Measurements from ENCODE around the gene ALG12.

DNA sequence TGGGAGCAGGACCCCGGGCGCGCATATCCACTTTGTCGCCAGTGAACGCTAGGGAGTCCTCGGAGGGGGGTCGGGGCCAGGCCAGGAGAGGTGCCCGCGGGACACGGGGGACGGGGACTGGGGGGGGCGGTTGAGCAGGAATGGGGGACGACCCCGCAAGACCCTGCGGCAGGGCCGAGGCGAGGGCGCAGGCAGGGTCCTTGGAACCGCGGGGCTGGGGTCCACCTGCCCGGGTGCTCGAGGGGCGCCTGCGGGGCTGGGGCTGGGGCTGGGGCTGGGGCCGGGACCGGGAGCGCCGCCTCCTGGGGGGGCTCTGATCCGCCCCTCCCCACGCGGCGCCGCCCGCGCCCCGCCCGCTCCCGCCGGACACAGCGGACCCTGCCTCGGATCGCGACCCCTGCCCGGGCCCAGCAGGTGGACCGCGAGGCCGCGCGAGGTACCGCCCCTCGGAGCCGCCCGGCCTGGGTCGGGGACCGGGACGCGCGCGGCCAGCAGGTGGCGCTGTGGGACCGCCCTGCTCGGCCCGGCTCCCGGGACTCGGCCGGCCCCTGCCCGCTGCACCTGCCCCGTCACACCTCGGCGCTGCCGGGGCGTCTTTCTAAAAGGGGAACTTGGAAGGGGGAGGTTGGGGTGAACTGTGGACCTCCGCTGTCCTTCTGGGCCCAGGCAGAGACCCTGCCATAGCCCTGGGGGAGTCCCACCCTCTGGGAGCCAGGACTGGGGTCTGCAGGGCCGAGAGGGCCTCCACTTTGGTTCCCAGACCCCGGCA lies 11.2 kb upstream of the ALG12 start:
- TF ChIP-seq, protein P1, sequence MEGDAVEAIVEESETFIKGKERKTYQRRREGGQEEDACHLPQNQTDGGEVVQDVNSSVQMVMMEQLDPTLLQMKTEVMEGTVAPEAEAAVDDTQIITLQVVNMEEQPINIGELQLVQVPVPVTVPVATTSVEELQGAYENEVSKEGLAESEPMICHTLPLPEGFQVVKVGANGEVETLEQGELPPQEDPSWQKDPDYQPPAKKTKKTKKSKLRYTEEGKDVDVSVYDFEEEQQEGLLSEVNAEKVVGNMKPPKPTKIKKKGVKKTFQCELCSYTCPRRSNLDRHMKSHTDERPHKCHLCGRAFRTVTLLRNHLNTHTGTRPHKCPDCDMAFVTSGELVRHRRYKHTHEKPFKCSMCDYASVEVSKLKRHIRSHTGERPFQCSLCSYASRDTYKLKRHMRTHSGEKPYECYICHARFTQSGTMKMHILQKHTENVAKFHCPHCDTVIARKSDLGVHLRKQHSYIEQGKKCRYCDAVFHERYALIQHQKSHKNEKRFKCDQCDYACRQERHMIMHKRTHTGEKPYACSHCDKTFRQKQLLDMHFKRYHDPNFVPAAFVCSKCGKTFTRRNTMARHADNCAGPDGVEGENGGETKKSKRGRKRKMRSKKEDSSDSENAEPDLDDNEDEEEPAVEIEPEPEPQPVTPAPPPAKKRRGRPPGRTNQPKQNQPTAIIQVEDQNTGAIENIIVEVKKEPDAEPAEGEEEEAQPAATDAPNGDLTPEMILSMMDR (conservative IDR thresholded peaks at IDR 0.05 in 1 of 2, IDR thresholded peaks at IDR 0.05 in 1 of 2; ENCODE audit: extremely low read depth in 1 of 2, insufficient read depth in 1 of 2, low read depth in 1 of 2, low read length in 2 of 2) = peak; percentile 51 to 53
- TF ChIP-seq EZH2 (IDR thresholded peaks at IDR 0.05; ENCODE audit: borderline replicate concordance, low read length) = no peak
